ENCODE results near the gene KRT9.
"Not testable (repeated sequence)": the region's sequence is repeated elsewhere in the genome, so short reads cannot be mapped to it uniquely, and the experiment has no call there.

Gene KRT9

DNA sequence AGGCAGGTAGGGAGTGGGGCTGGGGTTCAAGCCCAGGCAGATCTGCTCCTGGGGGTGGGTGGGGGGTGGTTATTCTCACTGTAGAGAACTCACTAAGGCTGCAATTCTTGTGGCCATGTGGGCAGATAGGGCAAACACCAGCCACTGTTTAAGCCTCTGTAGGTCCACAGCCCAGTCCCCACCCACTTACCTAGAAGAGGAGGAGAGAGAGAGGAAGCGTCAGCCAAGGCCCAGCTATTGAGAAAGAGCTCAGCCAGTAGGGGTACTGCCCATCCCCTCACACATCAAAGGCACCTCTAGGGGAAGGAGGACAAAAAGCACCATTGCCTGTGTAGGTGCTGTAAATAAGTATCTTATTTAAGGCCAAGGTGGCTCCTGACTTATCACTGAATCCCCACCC is 27.8 kb upstream of the KRT9 start:
- DNase-seq: no peak

DNA sequence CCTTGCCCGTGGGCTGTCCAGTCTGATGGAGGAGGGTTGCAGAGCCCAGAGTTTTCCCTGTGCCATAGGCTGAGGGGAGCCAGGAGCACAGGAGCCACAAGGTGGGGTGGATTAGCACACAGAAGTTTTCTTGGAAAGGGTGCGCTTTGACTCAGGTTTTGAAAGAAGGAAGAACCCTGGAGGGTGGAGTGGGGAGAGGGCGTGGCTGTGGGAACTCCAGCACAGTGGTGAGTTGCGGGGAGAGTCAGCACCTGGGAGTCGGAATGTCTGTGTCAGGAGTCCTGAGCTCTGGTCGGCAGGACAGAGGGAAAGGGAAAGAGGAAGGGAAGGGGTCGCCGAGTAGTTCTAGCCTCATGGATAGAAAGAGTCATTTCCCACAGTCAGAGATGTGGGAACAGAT is 23.7 kb upstream of the KRT9 start:
- no peak for DNase-seq

DNA sequence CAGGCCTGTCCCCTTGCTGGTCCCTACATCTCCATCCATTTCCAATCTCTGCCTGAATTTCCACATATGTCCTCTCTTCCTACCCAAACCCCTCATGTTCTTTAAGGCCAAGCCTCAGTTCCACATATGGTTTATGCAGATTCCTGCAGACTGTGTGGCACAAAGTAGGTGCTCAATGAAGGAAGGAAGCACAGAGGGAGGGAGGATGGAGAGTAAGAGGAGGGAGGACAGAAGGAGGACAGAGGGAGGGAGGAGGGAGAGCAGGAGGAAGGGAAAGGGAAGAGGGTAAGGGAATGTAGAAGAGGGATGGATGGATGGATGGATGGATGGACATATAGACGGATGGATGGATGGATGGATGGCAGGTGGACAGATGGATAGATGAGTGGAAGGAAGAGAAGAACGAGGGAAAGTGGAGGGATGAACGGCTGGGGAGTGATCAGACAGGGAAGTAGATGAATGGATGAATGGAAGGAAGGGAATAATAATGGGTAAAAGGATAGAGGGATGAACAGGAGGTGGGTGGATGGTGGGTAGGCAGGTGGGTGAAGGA is 22.6 kb upstream of the KRT9 start:
- no peak for DNase-seq

GRCh38 chr17:41593306-41593981 is 21.6 kb upstream of the KRT9 start:
- DNase-seq: no peak

- DNase-seq: no peak
Observed at GRCh38 chr17:41592601-41593305, 20.9 kb upstream of the KRT9 start.

GRCh38 chr17:41589301-41589700 is 17.4 kb upstream of the KRT9 start:
- no peak for DNase-seq

- no peak for DNase-seq
Observed at GRCh38 chr17:41588126-41588810, 16.4 kb upstream of the KRT9 start.

DNA sequence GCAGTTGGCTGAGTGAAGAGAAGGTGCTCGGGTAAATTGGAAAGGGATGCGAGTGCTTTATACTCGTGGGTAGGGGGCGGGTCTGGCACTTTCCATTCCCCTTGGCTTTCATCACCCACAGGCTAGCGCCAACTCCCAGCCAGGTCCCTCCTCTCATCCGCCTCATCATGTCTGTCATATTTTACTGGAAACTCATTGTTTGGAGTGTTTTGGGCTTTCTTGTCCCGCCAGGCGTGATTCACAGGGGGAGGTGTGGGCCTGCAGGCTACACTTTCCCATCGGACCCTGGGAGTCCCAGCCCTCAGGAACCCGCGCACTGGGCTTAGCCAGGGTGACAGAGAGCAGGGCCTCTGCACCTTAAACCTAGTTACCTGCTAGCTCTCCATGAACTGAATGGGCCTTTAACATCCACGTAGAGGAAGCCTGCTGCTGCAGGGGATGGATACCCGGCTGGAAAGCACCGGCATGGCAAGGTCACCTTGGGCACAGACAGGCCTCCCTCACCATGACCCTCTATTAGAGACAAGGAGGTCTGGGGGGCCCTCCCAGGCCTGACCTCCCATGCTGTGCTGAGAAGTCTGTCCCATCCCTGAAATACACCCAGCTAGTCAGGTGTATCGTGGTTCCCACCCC is 15.1 kb upstream of the KRT9 start, which contains the start of gene KRT14:
KRT14 (minus strand) TSS at position 33 of the 633 bp plus-strand sequence. CDS start 61 bp downstream, outside the sequence.
- no peak for DNase-seq

GRCh38 chr17:41585301-41586056 is 13.6 kb upstream of the KRT9 start:
- no peak for DNase-seq

GRCh38 chr17:41584331-41584927 is 12.6 kb upstream of the KRT9 start:
- not testable (repeated sequence) for DNase-seq

GRCh38 chr17:41583137-41584127 is 11.6 kb upstream of the KRT9 start:
- no peak for DNase-seq

- not testable (repeated sequence) for DNase-seq
Observed at GRCh38 chr17:41582061-41582968, 10.5 kb upstream of the KRT9 start.

GRCh38 chr17:41581366-41582060 is 9.7 kb upstream of the KRT9 start:
- DNase-seq: no peak

DNA sequence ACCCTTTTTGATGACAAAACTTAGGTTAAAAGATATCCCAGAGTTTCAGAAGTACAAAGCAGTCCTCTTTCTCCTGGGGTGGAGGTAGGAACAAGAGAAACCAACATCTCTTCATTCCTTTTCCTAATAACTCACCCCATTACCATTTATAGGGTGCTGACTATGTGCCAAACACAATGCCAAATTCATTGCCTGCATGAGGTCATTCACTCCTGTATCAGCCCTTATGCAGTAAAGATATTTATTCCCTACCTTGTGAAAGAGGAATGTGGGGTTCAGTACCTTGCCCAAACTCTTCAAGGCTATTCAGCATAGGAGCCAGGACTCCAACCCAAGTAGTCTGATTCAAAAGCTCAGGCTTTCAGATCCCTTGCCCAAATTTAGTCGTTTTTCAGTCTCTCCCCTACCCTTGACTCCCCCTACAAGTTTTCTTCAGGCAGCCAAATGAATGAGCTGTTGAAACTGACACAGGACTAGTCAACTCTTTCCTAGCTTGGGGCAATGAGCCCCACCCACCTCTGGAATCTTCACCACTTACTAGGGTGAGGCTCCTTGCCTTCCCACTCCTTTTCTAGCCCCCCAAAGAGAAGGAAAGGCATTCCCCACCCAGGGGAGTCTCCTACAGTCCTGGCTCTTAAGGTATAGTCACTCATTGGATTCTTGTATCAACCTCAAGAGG is 9.0 kb upstream of the KRT9 start:
- DNase-seq: no peak

DNA sequence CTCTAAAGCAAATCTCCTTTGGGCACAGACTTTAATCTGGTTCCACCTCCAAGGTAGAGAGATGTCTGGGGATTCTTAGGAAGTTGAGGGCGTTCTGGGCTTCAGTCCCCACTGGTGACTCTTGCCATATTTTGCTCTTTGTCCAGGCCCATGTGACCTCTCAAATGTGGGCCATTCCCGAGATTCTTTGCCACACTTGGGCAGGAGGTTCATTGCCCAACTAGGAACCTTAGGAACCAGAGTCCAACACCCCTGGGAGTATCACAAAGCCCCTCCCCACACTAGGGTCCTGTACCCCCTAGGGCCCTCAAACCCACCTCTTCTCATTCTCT is 8.4 kb upstream of the KRT9 start:
- DNase-seq: no peak

DNA sequence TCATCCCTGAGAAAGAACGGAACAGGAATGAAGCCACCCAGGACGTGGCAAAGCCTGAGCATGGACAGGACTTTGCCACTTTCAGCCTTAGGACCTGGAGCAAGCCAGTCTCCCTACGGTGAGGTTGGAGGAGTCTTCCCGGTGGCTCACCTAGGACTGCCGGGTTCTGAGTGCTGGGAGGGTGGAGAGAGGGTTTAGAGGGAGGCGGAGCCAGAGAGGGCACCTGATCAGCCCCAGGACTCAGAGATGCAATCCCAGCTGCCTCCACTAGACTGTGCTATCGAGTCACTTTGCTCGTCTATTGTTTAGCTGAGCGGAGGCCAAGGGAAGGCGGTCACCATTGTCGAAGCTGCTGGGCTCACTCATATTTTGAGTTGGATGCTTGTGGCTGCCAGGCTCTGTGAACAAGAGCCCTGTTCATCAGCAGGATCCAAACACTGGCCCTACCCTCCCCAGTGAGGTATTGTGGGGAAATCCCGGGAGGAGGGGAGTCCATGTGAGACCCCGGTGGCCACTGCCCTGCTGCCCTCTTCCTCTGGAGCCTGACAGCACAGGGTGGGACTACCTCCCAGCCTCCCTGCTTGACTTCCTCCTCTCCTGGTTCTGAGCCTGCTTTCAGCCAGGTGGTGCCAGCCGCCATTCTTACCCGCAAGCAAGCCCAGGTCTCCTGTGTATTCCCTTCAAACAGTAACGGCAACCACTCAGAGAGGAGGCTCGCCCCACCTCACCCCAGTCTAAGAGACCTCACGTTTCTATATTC is 7.8 kb upstream of the KRT9 start:
- DNase-seq: peak; percentile 63

- no peak for DNase-seq
Observed at GRCh38 chr17:41578971-41579370, 7.1 kb upstream of the KRT9 start.

DNA sequence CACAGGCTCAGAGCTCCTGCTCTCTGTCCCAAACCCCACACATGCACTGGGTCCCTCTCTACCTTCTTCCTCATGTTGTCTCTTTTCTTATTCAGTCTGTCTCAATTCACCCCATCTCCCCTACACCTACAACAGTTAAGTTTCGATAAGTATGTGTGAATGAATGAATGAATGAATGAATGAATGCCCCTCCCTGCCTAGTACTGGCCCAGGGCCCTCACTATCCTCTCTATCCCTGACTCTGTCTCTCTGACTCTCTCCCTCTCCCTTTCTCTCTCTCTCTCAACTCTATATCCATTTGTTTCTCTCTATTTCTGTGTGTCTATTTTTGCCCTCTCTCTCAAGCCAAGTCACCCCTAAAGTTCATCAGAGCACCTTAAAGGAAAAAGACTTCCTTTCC is 6.7 kb upstream of the KRT9 start:
- no peak for DNase-seq
